HepG2 (cell line): ENCODE data around the gene ARSB.

Source experiments
- CTCF ChIP-seq: sonication (generic); formaldehyde crosslinking; IDR thresholded peaks from 2 replicates; pipeline ENCODE4 v1.5.0; 2020; ENCODE audit warnings: mild to moderate bottlenecking, missing genetic modification reagents, moderate library complexity
- IRF2 ChIP-seq: IDR thresholded peaks from 2 replicates; pipeline ENCODE4 v1.6.1; 2018; ENCODE audit warnings: missing genetic modification reagents, missing compliant biosample characterization
- KAT2B ChIP-seq: fragments of 150-350 bp; IDR thresholded peaks from 2 replicates; pipeline ENCODE4 v1.6.1; 2014; ENCODE audit warnings: low read depth, low read length, borderline replicate concordance
- KAT7 ChIP-seq: IDR thresholded peaks from 2 replicates; pipeline ENCODE4 v1.6.1; 2018; ENCODE audit warnings: borderline replicate concordance, missing compliant biosample characterization
- MAFK ChIP-seq, 2 experiments: IDR thresholded peaks in 1 of 2; conservative IDR thresholded peaks in 1 of 2; 2 replicates each; pipeline ENCODE4 v1.6.1; 2011; ENCODE audit warnings: improper control_type of control experiment in 2 of 2, low read length in 2 of 2
- MXD1 ChIP-seq: sonication (generic); formaldehyde crosslinking; IDR thresholded peaks from 2 replicates; pipeline ENCODE4 v1.4.0; 2020; ENCODE audit warnings: mild to moderate bottlenecking, missing genetic modification reagents
- REST ChIP-seq, 2 experiments: IDR thresholded peaks; 2 replicates each; pipeline ENCODE4 v1.6.1; 2011 to 2012; ENCODE audit warnings: low read length in 2 of 2, borderline replicate concordance in 1 of 2, low read depth in 1 of 2, mild to moderate bottlenecking in 1 of 2, moderate library complexity in 1 of 2
- ZBTB10 ChIP-seq: sonication (generic); formaldehyde crosslinking; IDR thresholded peaks from 2 replicates; pipeline ENCODE4 v1.4.0; 2020; ENCODE audit warnings: missing genetic modification reagents, borderline replicate concordance
- ZNF383 ChIP-seq: sonication (generic); formaldehyde crosslinking; IDR thresholded peaks from 2 replicates; pipeline ENCODE4 v1.4.0; 2020; ENCODE audit warnings: missing genetic modification reagents, mild to moderate bottlenecking, borderline replicate concordance

- TF ChIP-seq ZBTB10 (CRISPR knock-in tag) (no peak), CTCF (no peak), MAFK (conservative IDR thresholded peaks at IDR 0.05 in 1 of 2, IDR thresholded peaks at IDR 0.05 in 1 of 2; ENCODE audit: low read length in 2 of 2) (no peak), MXD1 (CRISPR knock-in tag) (no peak), IRF2 (CRISPR knock-in tag) (no peak), REST (IDR thresholded peaks at IDR 0.05; ENCODE audit: borderline replicate concordance in 1 of 2, low read depth in 1 of 2, low read length in 2 of 2) (no peak), KAT2B (no peak), ZNF383 (CRISPR knock-in tag) (no peak), KAT7 (CRISPR knock-in tag) (no peak)
Measured at GRCh38 chr5:78830528-78831046, 154.5 kb downstream of the ARSB start.
